ENCODE data around the gene TTC34. TPM values are rescaled to one million over a fixed set of nuclear protein-coding genes. Genes with fewer than 3 reads are reported as not detected.

TTC34 gene
- polyA plus RNA-seq, 1 of the 3 experiments (the other 2 are of a cell fraction): 0.16 TPM

GRCh38 chr1:2638466-2639115 is 162.9 kb downstream of the TTC34 start:
- H3K9ac ChIP-seq: no peak overlapping the region
- CTCF ChIA-PET: no interaction called here
- no peaks in the 10 kb centered on the region for H3K36me3 ChIP-seq (replicated peaks in 1 of 2; ENCODE audit: control insufficient read depth in 1 of 2, insufficient read depth in 2 of 2, low read length in 1 of 2)
- no peaks in the 10 kb centered on the region for H3K27me3 ChIP-seq (ENCODE audit: insufficient read depth)
- no peaks in the 10 kb centered on the region for H3K9me3 ChIP-seq
- no peaks in the 10 kb centered on the region for H4K20me1 ChIP-seq (ENCODE audit: insufficient read depth)
- no peak overlapping the region for H2AFZ ChIP-seq (ENCODE audit: low read depth)
- no peak for DNase-seq
- TF ChIP-seq TEAD4 (IDR thresholded peaks at IDR 0.05; ENCODE audit: borderline replicate concordance, insufficient read depth) (no peak), RAD21 (IDR thresholded peaks at IDR 0.05; ENCODE audit: low read length) (no peak), CTCF (IDR thresholded peaks at IDR 0.05) (no peak), USF2 (IDR thresholded peaks at IDR 0.05; ENCODE audit: borderline replicate concordance, low read depth, low read length) (no peak), MAX (IDR thresholded peaks at IDR 0.05; ENCODE audit: low read depth) (no peak), NRF1 (IDR thresholded peaks at IDR 0.05; ENCODE audit: low read depth, low read length) (no peak), FOSL2 (IDR thresholded peaks at IDR 0.05; ENCODE audit: borderline replicate concordance, low read depth) (no peak), ZBTB33 (IDR thresholded peaks at IDR 0.05; ENCODE audit: borderline replicate concordance, low read depth) (no peak), ELF1 (IDR thresholded peaks at IDR 0.05) (no peak), JUND (IDR thresholded peaks at IDR 0.05) (no peak), FOXJ3 (CRISPR knock-in tag; IDR thresholded peaks at IDR 0.05) (no peak), RXRA (IDR thresholded peaks at IDR 0.05; ENCODE audit: borderline replicate concordance, low read depth) (no peak), YY1 (IDR thresholded peaks at IDR 0.05; ENCODE audit: low read depth) (no peak), FOXM1 (IDR thresholded peaks at IDR 0.05; ENCODE audit: low read depth) (no peak), MEF2A (IDR thresholded peaks at IDR 0.05; ENCODE audit: borderline replicate concordance, low read depth) (no peak), SIN3A (IDR thresholded peaks at IDR 0.05; ENCODE audit: borderline replicate concordance, low read depth, low read length) (no peak), USF1 (IDR thresholded peaks at IDR 0.05; ENCODE audit: borderline replicate concordance, low read depth) (no peak), TCF12 (IDR thresholded peaks at IDR 0.05) (no peak), CHD2 (IDR thresholded peaks at IDR 0.05; ENCODE audit: low read length, partially characterized antibody) (no peak)
- POLR2A ChIA-PET: interaction anchor here (1.3 kb wide), 1 partner anchor 9 kb away, joined by 3 read pairs; no protein-coding TSS in a partner anchor
- H3K79me2 ChIP-seq (ENCODE audit: insufficient read depth): peaks cover 10% of the 10 kb centered on the region; the same call in 1 of the 2 replicates
- H3K27ac ChIP-seq (ENCODE audit: low read depth in 2 of 2, low read length in 1 of 2): no peak overlapping the region
- peaks cover 0 to 20% of the 10 kb centered on the region in 2 experiments; a peak in 1 of 4 replicates for H3K4me1 ChIP-seq (ENCODE audit: control insufficient read depth in 1 of 2, insufficient read depth in 2 of 2, low read depth in 1 of 2, low read length in 1 of 2)
- no peaks in the 10 kb centered on the region for H3K9me2 ChIP-seq
- H3K4me3 ChIP-seq (ENCODE audit: low read depth in 2 of 2, low read length in 1 of 2): no peak overlapping the region
- no peak overlapping the region for H3K4me2 ChIP-seq
- 12% methylated on average over 14 of the region's 16 CpGs for WGBS (ENCODE audit: low lambda C conversion rate)
- no peaks in the 10 kb centered on the region for H3F3A ChIP-seq (replicated peaks; ENCODE audit: insufficient read depth)
